A673 (cell line): ENCODE results near the gene CCDC127.

ENCODE experiments used
- EZH2 ChIP-seq: fragments of 200-600 bp; sonication (generic); IDR thresholded peaks from 2 replicates; pipeline ENCODE4 v1.6.1; 2017; ENCODE audit warnings: borderline replicate concordance, low read depth, mild to moderate bottlenecking, mixed read lengths, antibody characterized with exemption, low read length; ENCODE audit not compliant: poor library complexity, severe bottlenecking
- TF ChIP-seq, protein P1 (sequence below): fragments of 300-800, 200-600 bp; sonication (generic); conservative IDR thresholded peaks from 2 replicates; pipeline ENCODE4 v1.5.1; 2017; ENCODE audit warnings: low read depth, mild to moderate bottlenecking, antibody characterized with exemption, low read length, moderate library complexity, mixed read lengths

DNA sequence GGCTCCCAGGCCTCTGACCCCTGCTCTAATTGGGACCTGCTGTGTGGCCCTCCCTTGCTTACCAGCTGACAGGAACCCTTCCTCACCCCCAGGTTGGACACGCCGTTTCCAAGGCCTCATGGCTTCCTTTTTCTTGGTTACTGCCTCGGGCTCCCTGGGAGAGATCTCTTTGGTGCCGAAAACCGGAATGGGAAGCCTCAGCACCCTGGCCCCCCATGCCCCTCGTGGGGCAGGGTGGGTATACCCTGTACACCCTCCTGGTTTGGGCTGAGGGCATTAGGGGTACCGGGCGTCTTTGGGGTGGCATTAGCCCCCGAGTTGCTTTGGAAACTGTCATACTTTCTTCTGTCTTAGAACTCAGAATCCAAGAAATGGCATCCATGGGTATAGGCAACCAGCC lies 36.8 kb downstream of the CCDC127 start:
- TF ChIP-seq, protein P1, sequence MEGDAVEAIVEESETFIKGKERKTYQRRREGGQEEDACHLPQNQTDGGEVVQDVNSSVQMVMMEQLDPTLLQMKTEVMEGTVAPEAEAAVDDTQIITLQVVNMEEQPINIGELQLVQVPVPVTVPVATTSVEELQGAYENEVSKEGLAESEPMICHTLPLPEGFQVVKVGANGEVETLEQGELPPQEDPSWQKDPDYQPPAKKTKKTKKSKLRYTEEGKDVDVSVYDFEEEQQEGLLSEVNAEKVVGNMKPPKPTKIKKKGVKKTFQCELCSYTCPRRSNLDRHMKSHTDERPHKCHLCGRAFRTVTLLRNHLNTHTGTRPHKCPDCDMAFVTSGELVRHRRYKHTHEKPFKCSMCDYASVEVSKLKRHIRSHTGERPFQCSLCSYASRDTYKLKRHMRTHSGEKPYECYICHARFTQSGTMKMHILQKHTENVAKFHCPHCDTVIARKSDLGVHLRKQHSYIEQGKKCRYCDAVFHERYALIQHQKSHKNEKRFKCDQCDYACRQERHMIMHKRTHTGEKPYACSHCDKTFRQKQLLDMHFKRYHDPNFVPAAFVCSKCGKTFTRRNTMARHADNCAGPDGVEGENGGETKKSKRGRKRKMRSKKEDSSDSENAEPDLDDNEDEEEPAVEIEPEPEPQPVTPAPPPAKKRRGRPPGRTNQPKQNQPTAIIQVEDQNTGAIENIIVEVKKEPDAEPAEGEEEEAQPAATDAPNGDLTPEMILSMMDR = no peak
- no peak for TF ChIP-seq EZH2
